ENCODE data around the gene C1orf21. TPM values are rescaled to one million over a fixed set of nuclear protein-coding genes. Genes with fewer than 3 reads are reported as not detected.

C1orf21 gene
- total and polyA plus RNA-seq, 7 experiments from 2014 or later: 0.46 to 8.5 (median 1.7) TPM; not detected in 2

- no peaks in the 10 kb centered on the region for H3K4me1 ChIP-seq (ENCODE audit: control insufficient read depth in 2 of 2, insufficient read depth in 2 of 2, low read length in 2 of 2)
- Mint-ChIP-seq H3K9me3 (no peaks in the 10 kb centered on the region), H3K27me3 (peaks cover 0 to 11% (median 3%) of the 10 kb centered on the region in 5 donors), H3K36me3 (no peaks in the 10 kb centered on the region), H3K4me3 (no peak overlapping the region), H3K27ac (no peak overlapping the region), H3K4me1 (peaks cover 0 to 4% (median 0%) of the 10 kb centered on the region in 7 donors)
- H3K27ac ChIP-seq (ENCODE audit: low read depth, low read length): no peak overlapping the region
- no peaks in the 10 kb centered on the region for H3K27me3 ChIP-seq (ENCODE audit: control insufficient read depth in 2 of 2, insufficient read depth in 2 of 2, low read length in 2 of 2)
- ATAC-seq (no peak), DNase-seq (no peak)
- H3K4me3 ChIP-seq (ENCODE audit: low read length): no peak overlapping the region
- no peaks in the 10 kb centered on the region for H3K36me3 ChIP-seq (ENCODE audit: control insufficient read depth in 2 of 3, insufficient read depth in 3 of 3, low read length in 3 of 3)
- ChIA-PET CTCF (no interaction called here), POLR2A (no interaction called here)
- intact Hi-C loops (cut with micrococcal nuclease): no loop called here
- H3K9me3 ChIP-seq (ENCODE audit: control insufficient read depth in 2 of 3, low read length in 3 of 3): no peaks in the 10 kb centered on the region
These were observed 19.6 kb downstream of the C1orf21 start for GRCh38 chr1:184406479-184406878.

- no peak overlapping the region for H3K27ac ChIP-seq (ENCODE audit: low read depth, low read length)
- Mint-ChIP-seq H3K9me3 (no peaks in the 10 kb centered on the region), H3K27me3 (peaks cover 0 to 11% (median 0%) of the 10 kb centered on the region in 5 donors), H3K36me3 (no peaks in the 10 kb centered on the region), H3K27ac (no peak overlapping the region), H3K4me1 (peaks cover 0 to 4% (median 0%) of the 10 kb centered on the region in 7 donors), H3K4me3 (no peak overlapping the region)
- H3K9me3 ChIP-seq (ENCODE audit: control insufficient read depth in 2 of 3, low read length in 3 of 3): no peaks in the 10 kb centered on the region
- intact Hi-C loops (cut with micrococcal nuclease): no loop called here
- no peaks in the 10 kb centered on the region for H3K36me3 ChIP-seq (ENCODE audit: control insufficient read depth in 2 of 3, insufficient read depth in 3 of 3, low read length in 3 of 3)
- DNase-seq (no peak), ATAC-seq (no peak)
- H3K4me3 ChIP-seq (ENCODE audit: low read length): no peak overlapping the region
- H3K27me3 ChIP-seq (ENCODE audit: control insufficient read depth in 2 of 2, insufficient read depth in 2 of 2, low read length in 2 of 2): no peaks in the 10 kb centered on the region
- POLR2A ChIA-PET: no interaction called here
- no peaks in the 10 kb centered on the region for H3K4me1 ChIP-seq (ENCODE audit: control insufficient read depth in 2 of 2, insufficient read depth in 2 of 2, low read length in 2 of 2)
- CTCF ChIA-PET: no interaction called here
These were observed 21.1 kb downstream of the C1orf21 start for GRCh38 chr1:184407816-184408510.

- Mint-ChIP-seq H3K36me3 (no peaks in the 10 kb centered on the region), H3K27me3 (peaks cover 0 to 11% (median 0%) of the 10 kb centered on the region in 5 donors), H3K9me3 (no peaks in the 10 kb centered on the region), H3K27ac (no peak overlapping the region), H3K4me1 (peaks cover 0 to 4% (median 0%) of the 10 kb centered on the region in 7 donors), H3K4me3 (no peak overlapping the region)
- Histone ChIP-seq H3K4me3 (ENCODE audit: low read length) (no peak overlapping the region), H3K27ac (ENCODE audit: low read depth, low read length) (no peak overlapping the region), H3K27me3 (ENCODE audit: control insufficient read depth in 2 of 2, insufficient read depth in 2 of 2, low read length in 2 of 2) (no peaks in the 10 kb centered on the region), H3K36me3 (ENCODE audit: control insufficient read depth in 2 of 3, insufficient read depth in 3 of 3, low read length in 3 of 3) (no peaks in the 10 kb centered on the region), H3K4me1 (ENCODE audit: control insufficient read depth in 2 of 2, insufficient read depth in 2 of 2, low read length in 2 of 2) (no peaks in the 10 kb centered on the region), H3K9me3 (ENCODE audit: control insufficient read depth in 2 of 3, low read length in 3 of 3) (no peaks in the 10 kb centered on the region)
- DNase-seq (no peak), ATAC-seq (no peak)
- ChIA-PET POLR2A (no interaction called here), CTCF (no interaction called here)
- intact Hi-C loops (cut with micrococcal nuclease): no loop called here
These were observed 21.8 kb downstream of the C1orf21 start for GRCh38 chr1:184408580-184408979.

GRCh38 chr1:184409011-184409410 lies 22.2 kb downstream of the C1orf21 start:
- intact Hi-C loops (cut with micrococcal nuclease): no loop called here
- Histone ChIP-seq H3K27ac (ENCODE audit: low read depth, low read length) (no peak overlapping the region), H3K4me3 (ENCODE audit: low read length) (no peak overlapping the region), H3K4me1 (ENCODE audit: control insufficient read depth in 2 of 2, insufficient read depth in 2 of 2, low read length in 2 of 2) (no peaks in the 10 kb centered on the region), H3K27me3 (ENCODE audit: control insufficient read depth in 2 of 2, insufficient read depth in 2 of 2, low read length in 2 of 2) (no peaks in the 10 kb centered on the region), H3K9me3 (ENCODE audit: control insufficient read depth in 2 of 3, low read length in 3 of 3) (no peaks in the 10 kb centered on the region), H3K36me3 (ENCODE audit: control insufficient read depth in 2 of 3, insufficient read depth in 3 of 3, low read length in 3 of 3) (no peaks in the 10 kb centered on the region)
- ATAC-seq: no peak
- no peak overlapping the region for H3K27ac Mint-ChIP-seq
- H3K36me3 Mint-ChIP-seq: no peaks in the 10 kb centered on the region
- ChIA-PET CTCF (no interaction called here), POLR2A (no interaction called here)
- H3K4me3 Mint-ChIP-seq: no peak overlapping the region
- H3K4me1 Mint-ChIP-seq: peaks cover 0 to 4% (median 0%) of the 10 kb centered on the region in 7 donors
- no peak for DNase-seq
- H3K27me3 Mint-ChIP-seq: peaks cover 0 to 11% (median 0%) of the 10 kb centered on the region in 5 donors
- H3K9me3 Mint-ChIP-seq: no peaks in the 10 kb centered on the region

- Mint-ChIP-seq H3K27me3 (peaks cover 0 to 9% (median 0%) of the 10 kb centered on the region in 5 donors), H3K36me3 (no peaks in the 10 kb centered on the region), H3K4me3 (no peak overlapping the region), H3K27ac (no peak overlapping the region), H3K9me3 (no peaks in the 10 kb centered on the region), H3K4me1 (peaks cover 0 to 4% (median 0%) of the 10 kb centered on the region in 7 donors)
- intact Hi-C loops (cut with micrococcal nuclease): no loop called here
- H3K36me3 ChIP-seq (ENCODE audit: control insufficient read depth in 2 of 3, insufficient read depth in 3 of 3, low read length in 3 of 3): no peaks in the 10 kb centered on the region
- no peaks in the 10 kb centered on the region for H3K9me3 ChIP-seq (ENCODE audit: control insufficient read depth in 2 of 3, low read length in 3 of 3)
- H3K4me1 ChIP-seq (ENCODE audit: control insufficient read depth in 2 of 2, insufficient read depth in 2 of 2, low read length in 2 of 2): no peaks in the 10 kb centered on the region
- H3K4me3 ChIP-seq (ENCODE audit: low read length): no peak overlapping the region
- CTCF ChIA-PET: no interaction called here
- ATAC-seq: no peak
- no peak overlapping the region for H3K27ac ChIP-seq (ENCODE audit: low read depth, low read length)
- H3K27me3 ChIP-seq (ENCODE audit: control insufficient read depth in 2 of 2, insufficient read depth in 2 of 2, low read length in 2 of 2): no peaks in the 10 kb centered on the region
- POLR2A ChIA-PET: no interaction called here
- DNase-seq: no peak
These were observed 25.6 kb downstream of the C1orf21 start for GRCh38 chr1:184412472-184412871.

- intact Hi-C loops (cut with micrococcal nuclease): no loop called here
- Histone ChIP-seq H3K36me3 (ENCODE audit: control insufficient read depth in 2 of 3, insufficient read depth in 3 of 3, low read length in 3 of 3) (no peaks in the 10 kb centered on the region), H3K27me3 (ENCODE audit: control insufficient read depth in 2 of 2, insufficient read depth in 2 of 2, low read length in 2 of 2) (no peaks in the 10 kb centered on the region), H3K4me1 (ENCODE audit: control insufficient read depth in 2 of 2, insufficient read depth in 2 of 2, low read length in 2 of 2) (no peaks in the 10 kb centered on the region), H3K27ac (ENCODE audit: low read depth, low read length) (no peak overlapping the region), H3K9me3 (ENCODE audit: control insufficient read depth in 2 of 3, low read length in 3 of 3) (no peaks in the 10 kb centered on the region), H3K4me3 (ENCODE audit: low read length) (no peak overlapping the region)
- H3K36me3 Mint-ChIP-seq: no peaks in the 10 kb centered on the region
- no peak for DNase-seq
- no peaks in the 10 kb centered on the region for H3K9me3 Mint-ChIP-seq
- no peak overlapping the region for H3K4me3 Mint-ChIP-seq
- CTCF ChIA-PET: no interaction called here
- POLR2A ChIA-PET: no interaction called here
- H3K27me3 Mint-ChIP-seq: peaks cover 0 to 7% (median 4%) of the 10 kb centered on the region in 5 donors
- peaks cover 0 to 7% (median 0%) of the 10 kb centered on the region in 7 donors for H3K4me1 Mint-ChIP-seq
- no peak overlapping the region for H3K27ac Mint-ChIP-seq
- ATAC-seq: no peak
These were observed 29.7 kb downstream of the C1orf21 start for GRCh38 chr1:184416481-184416880.

- H3K36me3 ChIP-seq (ENCODE audit: control insufficient read depth in 2 of 3, insufficient read depth in 3 of 3, low read length in 3 of 3): no peaks in the 10 kb centered on the region
- no peak for DNase-seq
- no peaks in the 10 kb centered on the region for H3K36me3 Mint-ChIP-seq
- CTCF ChIA-PET: no interaction called here
- no peak overlapping the region for H3K27ac ChIP-seq (ENCODE audit: low read depth, low read length)
- H3K27me3 Mint-ChIP-seq: peaks cover 0 to 7% (median 4%) of the 10 kb centered on the region in 5 donors
- H3K27ac Mint-ChIP-seq: no peak overlapping the region
- H3K4me3 Mint-ChIP-seq: no peak overlapping the region
- no peaks in the 10 kb centered on the region for H3K27me3 ChIP-seq (ENCODE audit: control insufficient read depth in 2 of 2, insufficient read depth in 2 of 2, low read length in 2 of 2)
- H3K4me1 Mint-ChIP-seq: peaks cover 0 to 7% (median 0%) of the 10 kb centered on the region in 7 donors
- no peak for ATAC-seq
- no peaks in the 10 kb centered on the region for H3K4me1 ChIP-seq (ENCODE audit: control insufficient read depth in 2 of 2, insufficient read depth in 2 of 2, low read length in 2 of 2)
- POLR2A ChIA-PET: no interaction called here
- intact Hi-C loops (cut with micrococcal nuclease): no loop called here
- H3K4me3 ChIP-seq (ENCODE audit: low read length): no peak overlapping the region
- H3K9me3 ChIP-seq (ENCODE audit: control insufficient read depth in 2 of 3, low read length in 3 of 3): no peaks in the 10 kb centered on the region
- H3K9me3 Mint-ChIP-seq: no peaks in the 10 kb centered on the region
These were observed 30.1 kb downstream of the C1orf21 start for GRCh38 chr1:184416946-184417345.
